Measurements from ENCODE around the gene TMEM132D. TPM values are rescaled to one million over a fixed set of nuclear protein-coding genes. Genes with fewer than 3 reads are reported as not detected.

Gene TMEM132D
- polyA plus RNA-seq, 1 donor from 2014 or later = 1.3 TPM

DNA sequence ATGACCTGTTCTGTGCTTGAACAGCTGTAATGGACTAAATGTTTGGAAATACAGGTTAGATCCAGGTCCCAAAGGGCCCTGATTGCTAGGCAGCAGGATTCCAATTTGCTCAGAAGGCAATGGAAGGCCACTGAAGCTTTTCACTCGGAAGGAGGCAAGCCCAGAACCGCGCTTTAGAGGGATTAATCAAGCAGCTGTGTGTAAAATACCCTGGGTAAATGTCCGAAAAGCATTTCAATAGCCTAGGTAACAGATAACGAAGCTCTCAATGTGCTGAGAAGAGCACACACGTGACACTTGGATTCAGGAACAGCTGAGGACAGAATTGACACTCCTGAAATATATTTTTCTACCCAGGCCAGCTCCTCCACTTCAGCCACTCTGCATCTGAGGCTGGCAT lies 436.1 kb downstream of the TMEM132D start:
- H3F3A ChIP-seq (ENCODE audit: insufficient read depth, low read length, poor library complexity, severe bottlenecking) = no peaks in the 10 kb centered on the region
- no peaks in the 10 kb centered on the region for H3K36me3 ChIP-seq (ENCODE audit: insufficient read depth, low read length)
- TF ChIP-seq SMC3 (conservative IDR thresholded peaks at IDR 0.05; ENCODE audit: poor library complexity) (no peak), REST (IDR thresholded peaks at IDR 0.05; ENCODE audit: borderline replicate concordance) (no peak), MXI1 (conservative IDR thresholded peaks at IDR 0.05; ENCODE audit: poor library complexity, severe bottlenecking) (no peak), TAF1 (IDR thresholded peaks at IDR 0.05; ENCODE audit: low read depth) (no peak), EP300 (conservative IDR thresholded peaks at IDR 0.05; ENCODE audit: poor library complexity, severe bottlenecking) (no peak), EZH2 (IDR thresholded peaks at IDR 0.05; ENCODE audit: borderline replicate concordance, insufficient read depth, low read length, poor library complexity, severe bottlenecking) (no peak), POLR2AphosphoS5 (IDR thresholded peaks at IDR 0.05) (no peak), RAD21 (conservative IDR thresholded peaks at IDR 0.05) (no peak)
- TF ChIP-seq, protein P1, sequence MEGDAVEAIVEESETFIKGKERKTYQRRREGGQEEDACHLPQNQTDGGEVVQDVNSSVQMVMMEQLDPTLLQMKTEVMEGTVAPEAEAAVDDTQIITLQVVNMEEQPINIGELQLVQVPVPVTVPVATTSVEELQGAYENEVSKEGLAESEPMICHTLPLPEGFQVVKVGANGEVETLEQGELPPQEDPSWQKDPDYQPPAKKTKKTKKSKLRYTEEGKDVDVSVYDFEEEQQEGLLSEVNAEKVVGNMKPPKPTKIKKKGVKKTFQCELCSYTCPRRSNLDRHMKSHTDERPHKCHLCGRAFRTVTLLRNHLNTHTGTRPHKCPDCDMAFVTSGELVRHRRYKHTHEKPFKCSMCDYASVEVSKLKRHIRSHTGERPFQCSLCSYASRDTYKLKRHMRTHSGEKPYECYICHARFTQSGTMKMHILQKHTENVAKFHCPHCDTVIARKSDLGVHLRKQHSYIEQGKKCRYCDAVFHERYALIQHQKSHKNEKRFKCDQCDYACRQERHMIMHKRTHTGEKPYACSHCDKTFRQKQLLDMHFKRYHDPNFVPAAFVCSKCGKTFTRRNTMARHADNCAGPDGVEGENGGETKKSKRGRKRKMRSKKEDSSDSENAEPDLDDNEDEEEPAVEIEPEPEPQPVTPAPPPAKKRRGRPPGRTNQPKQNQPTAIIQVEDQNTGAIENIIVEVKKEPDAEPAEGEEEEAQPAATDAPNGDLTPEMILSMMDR (IDR thresholded peaks at IDR 0.05; ENCODE audit: poor library complexity, severe bottlenecking) = no peak
- H3K9ac ChIP-seq (ENCODE audit: low read length) = peak overlapping the region; percentile 15
- no peaks in the 10 kb centered on the region for H4K20me1 ChIP-seq (ENCODE audit: insufficient read depth)
- peak overlapping the region; percentile 12 for H2AFZ ChIP-seq (ENCODE audit: low read depth, low read length)
- peak overlapping the region; percentile 48 for H3K27ac ChIP-seq (ENCODE audit: low read length)
- no peaks in the 10 kb centered on the region for H3K27me3 ChIP-seq (ENCODE audit: insufficient read depth, low read depth, low read length)
- no peaks in the 10 kb centered on the region for H3K79me2 ChIP-seq (replicated peaks; ENCODE audit: insufficient read depth, low read length)
- H3K4me3 ChIP-seq (ENCODE audit: low read length) = peak overlapping the region; percentile 7
- no peak overlapping the region for H3K4me2 ChIP-seq (ENCODE audit: low read length)
- no peaks in the 10 kb centered on the region for H3K9me2 ChIP-seq (ENCODE audit: insufficient read depth, low read length)
- H3K9me3 ChIP-seq (ENCODE audit: low read length) = no peaks in the 10 kb centered on the region

DNA sequence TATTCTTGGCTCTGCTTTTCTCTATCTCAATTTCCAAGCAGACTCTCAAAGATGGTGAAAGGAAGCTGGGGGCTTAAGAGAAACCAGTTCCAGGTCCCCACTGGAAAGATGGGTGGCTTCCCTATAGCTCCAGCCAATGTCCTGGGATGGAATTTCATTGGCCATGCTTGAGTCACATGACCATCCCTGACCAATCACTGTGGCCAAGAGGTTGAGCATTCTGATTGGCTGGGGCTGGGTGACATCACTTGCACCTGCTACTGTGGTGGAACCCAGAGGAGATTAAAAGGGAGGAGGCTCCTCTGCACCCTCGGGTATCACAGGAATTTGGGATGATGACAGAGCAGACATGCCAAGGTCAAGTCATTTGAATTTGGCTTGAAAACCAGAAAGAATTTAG lies 436.5 kb downstream of the TMEM132D start:
- Histone ChIP-seq H3K36me3 (ENCODE audit: insufficient read depth, low read length) (no peaks in the 10 kb centered on the region), H4K20me1 (ENCODE audit: insufficient read depth) (no peaks in the 10 kb centered on the region), H3K9me2 (ENCODE audit: insufficient read depth, low read length) (no peaks in the 10 kb centered on the region), H3K9ac (ENCODE audit: low read length) (peak overlapping the region; percentile 15), H3F3A (ENCODE audit: insufficient read depth, low read length, poor library complexity, severe bottlenecking) (no peaks in the 10 kb centered on the region), H3K9me3 (ENCODE audit: low read length) (no peaks in the 10 kb centered on the region), H2AFZ (ENCODE audit: low read depth, low read length) (no peak overlapping the region), H3K4me2 (ENCODE audit: low read length) (no peak overlapping the region), H3K4me3 (ENCODE audit: low read length) (peak overlapping the region; percentile 7), H3K27ac (ENCODE audit: low read length) (peak overlapping the region; percentile 48), H3K79me2 (replicated peaks; ENCODE audit: insufficient read depth, low read length) (no peaks in the 10 kb centered on the region), H3K27me3 (ENCODE audit: insufficient read depth, low read depth, low read length) (no peaks in the 10 kb centered on the region)
- no peak for TF ChIP-seq REST (IDR thresholded peaks at IDR 0.05; ENCODE audit: borderline replicate concordance)
- no peak for TF ChIP-seq RAD21 (conservative IDR thresholded peaks at IDR 0.05)
- no peak for TF ChIP-seq EP300 (conservative IDR thresholded peaks at IDR 0.05; ENCODE audit: poor library complexity, severe bottlenecking)
- TF ChIP-seq SMC3 (conservative IDR thresholded peaks at IDR 0.05; ENCODE audit: poor library complexity) = no peak
- TF ChIP-seq, protein P1 (IDR thresholded peaks at IDR 0.05; ENCODE audit: poor library complexity, severe bottlenecking) = no peak
- TF ChIP-seq EZH2 (IDR thresholded peaks at IDR 0.05; ENCODE audit: borderline replicate concordance, insufficient read depth, low read length, poor library complexity, severe bottlenecking) = no peak
- no peak for TF ChIP-seq MXI1 (conservative IDR thresholded peaks at IDR 0.05; ENCODE audit: poor library complexity, severe bottlenecking)
- no peak for TF ChIP-seq POLR2AphosphoS5 (IDR thresholded peaks at IDR 0.05)
- no peak for TF ChIP-seq TAF1 (IDR thresholded peaks at IDR 0.05; ENCODE audit: low read depth)

All from neural cell (in vitro differentiated cells).